Mesothelial cell of epicardium (in vitro differentiated cells): ENCODE data around the gene IGFLR1. TPM values are rescaled to one million over a fixed set of nuclear protein-coding genes. Genes with fewer than 3 reads are reported as not detected.

Experiments used
- DNase-seq, 2 experiments: peaks; one replicate each; pipeline ENCODE4 v3.0.0; 2021; ENCODE audit warnings: low spot score in 2 of 2; ENCODE audit not compliant: unreplicated experiment in 2 of 2
- H3K27ac Mint-ChIP-seq: 2 replicates; pipeline ENCODE4 v1.8.0; 2021; ENCODE audit warnings: mixed read lengths
- H3K27me3 Mint-ChIP-seq: 2 replicates; pipeline ENCODE4 v1.8.0; 2021; ENCODE audit warnings: low read depth, mixed read lengths
- H3K36me3 Mint-ChIP-seq: 2 replicates; pipeline ENCODE4 v1.8.0; 2021; ENCODE audit warnings: mixed read lengths
- H3K4me1 Mint-ChIP-seq: 2 replicates; pipeline ENCODE4 v1.8.0; 2021; ENCODE audit warnings: mixed read lengths
- H3K4me3 Mint-ChIP-seq: 2 replicates; pipeline ENCODE4 v1.8.0; 2021; ENCODE audit warnings: mild to moderate bottlenecking, moderate library complexity, mixed read lengths
- H3K9me3 Mint-ChIP-seq: 2 replicates; pipeline ENCODE4 v1.8.0; 2021; ENCODE audit warnings: mixed read lengths
- CTCF ChIP-seq: fragments of 200-600 bp; sonication (generic); IDR thresholded peaks from one replicate; pipeline ENCODE4 v1.5.0; 2021; ENCODE audit warnings: antibody characterized with exemption; ENCODE audit not compliant: unreplicated experiment
- total RNA-seq: library from RNA; stranded (reverse); gene quantifications from 3 replicates; pipeline ENCODE4 v1.2.1, GENCODE V29; 2021

Gene IGFLR1
- total RNA-seq, 1 donor from 2014 or later: 3.2 TPM

GRCh38 chr19:35780058-35780457 is 37.8 kb upstream of the IGFLR1 start:
- H3K4me1 Mint-ChIP-seq: peaks cover 17% of the 10 kb centered on the region

GRCh38 chr19:35779033-35779432 is 36.8 kb upstream of the IGFLR1 start:
- TF ChIP-seq CTCF: no peak
- Mint-ChIP-seq H3K4me1 (peaks cover 19% of the 10 kb centered on the region), H3K4me3 (no peak overlapping the region), H3K9me3 (no peaks in the 10 kb centered on the region), H3K27me3 (peaks cover 4% of the 10 kb centered on the region), H3K36me3 (peaks cover 18% of the 10 kb centered on the region), H3K27ac (no peak overlapping the region)
- DNase-seq: no peak

More at GRCh38 chr19:35780058-35780457, 37.8 kb upstream of the IGFLR1 start:
- DNase-seq: no peak
- Mint-ChIP-seq H3K36me3 (peaks cover 18% of the 10 kb centered on the region), H3K9me3 (no peaks in the 10 kb centered on the region), H3K4me3 (no peak overlapping the region), H3K27me3 (peaks cover 4% of the 10 kb centered on the region), H3K27ac (no peak overlapping the region)
- TF ChIP-seq CTCF: no peak

GRCh38 chr19:35777961-35778360 is 35.7 kb upstream of the IGFLR1 start:
- H3K27ac Mint-ChIP-seq: no peak overlapping the region
- no peak for DNase-seq
- H3K4me1 Mint-ChIP-seq: peaks cover 19% of the 10 kb centered on the region
- TF ChIP-seq CTCF: no peak
- H3K36me3 Mint-ChIP-seq: peaks cover 12% of the 10 kb centered on the region
- peak overlapping the region; percentile 44 for H3K4me3 Mint-ChIP-seq
- no peaks in the 10 kb centered on the region for H3K27me3 Mint-ChIP-seq
- H3K9me3 Mint-ChIP-seq: no peaks in the 10 kb centered on the region

- Mint-ChIP-seq H3K4me1 (peaks cover 19% of the 10 kb centered on the region), H3K4me3 (peak overlapping the region; percentile 71), H3K27ac (peak overlapping the region; percentile 30), H3K9me3 (no peaks in the 10 kb centered on the region), H3K27me3 (no peaks in the 10 kb centered on the region), H3K36me3 (peaks cover 7% of the 10 kb centered on the region)
- no peak for TF ChIP-seq CTCF
- no peak for DNase-seq
These were observed 35.0 kb upstream of the IGFLR1 start for GRCh38 chr19:35777086-35777841.

- TF ChIP-seq CTCF: no peak
- Mint-ChIP-seq H3K4me3 (peak overlapping the region; percentile 71), H3K27ac (peak overlapping the region; percentile 21), H3K36me3 (peaks cover 3% of the 10 kb centered on the region), H3K27me3 (no peaks in the 10 kb centered on the region), H3K9me3 (no peaks in the 10 kb centered on the region), H3K4me1 (peaks cover 19% of the 10 kb centered on the region)
- no peak for DNase-seq
These were observed 34.0 kb upstream of the IGFLR1 start for GRCh38 chr19:35776102-35776788.
